Measurements from ENCODE around the gene DYDC1. TPM values are rescaled to one million over a fixed set of nuclear protein-coding genes. Genes with fewer than 3 reads are reported as not detected.

DYDC1 gene
- total and polyA plus RNA-seq, 2 of the 13 experiments (the other 11 are each of a cell fraction or from before 2014, with no cell fraction given): not detected

- no peak for TF ChIP-seq ZNF281 (CRISPR knock-in tag; IDR thresholded peaks at IDR 0.05; ENCODE audit: borderline replicate concordance)
These were observed 33.2 kb downstream of the DYDC1 start (continued) for GRCh38 chr10:80323311-80323710.

DNA sequence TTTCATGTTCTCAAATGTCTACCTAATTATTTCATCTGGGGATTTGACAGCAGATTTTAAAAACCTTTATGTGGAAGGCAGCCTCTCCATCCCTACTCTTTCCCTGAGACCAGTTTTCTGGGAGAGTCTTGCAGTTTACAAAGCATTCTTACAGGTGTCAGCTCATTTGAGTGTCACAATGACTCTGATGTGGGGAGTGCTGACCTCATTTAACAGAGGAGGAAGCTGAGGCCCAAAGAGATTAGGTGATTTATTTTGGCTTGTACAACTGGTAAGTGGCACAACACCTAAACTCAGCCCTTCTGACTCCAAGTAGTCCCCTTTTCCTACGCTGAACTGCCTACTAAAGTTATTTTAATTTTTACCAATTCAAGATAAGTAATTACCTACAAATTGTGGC is 33.8 kb downstream of the DYDC1 start:
- no peak overlapping the region for H3K4me3 ChIP-seq (replicated peaks in 1 of 3; ENCODE audit: insufficient read depth in 1 of 3, low read depth in 2 of 3, low read length in 3 of 3)
- H3K27ac ChIP-seq (ENCODE audit: extremely low read length, insufficient read depth, low read length): no peak overlapping the region
- BruUV-seq (replicated peaks): no TSS peak
- no peak for DNase-seq (ENCODE audit: low spot score)
- 76% methylated on average over 1 of the region's 1 CpG for WGBS (ENCODE audit: low lambda C conversion rate)
- H3K36me3 ChIP-seq (replicated peaks in 1 of 2; ENCODE audit: control insufficient read depth in 1 of 2, insufficient read depth in 2 of 2, low read length in 2 of 2): no peaks in the 10 kb centered on the region
- H3K9me3 ChIP-seq (ENCODE audit: low read length): no peaks in the 10 kb centered on the region
- in situ Hi-C loops (cut with HindIII; ENCODE audit: extremely low pct_ligation_motif_present, low pct_unique_long_range_greater_than_20kb) (no loop called here), intact Hi-C loops (cut with micrococcal nuclease; ENCODE audit: unreplicated experiment) (loop anchor here (5.0 kb wide), 1 partner anchor 60 kb away; no protein-coding TSS in a partner anchor)
- H3K79me2 ChIP-seq (ENCODE audit: insufficient read depth, low read length): no peaks in the 10 kb centered on the region
- TF ChIP-seq HDAC6 (IDR thresholded peaks at IDR 0.05; ENCODE audit: low read depth, low read length) (no peak), ATAD3A (CRISPR knock-in tag; IDR thresholded peaks at IDR 0.05) (no peak), ASH2L (IDR thresholded peaks at IDR 0.05; ENCODE audit: insufficient read length, low read depth, low read length) (no peak), ZBTB4 (CRISPR knock-in tag; IDR thresholded peaks at IDR 0.05; ENCODE audit: borderline replicate concordance) (no peak), POGK (CRISPR knock-in tag; conservative IDR thresholded peaks at IDR 0.05) (no peak), MAZ (IDR thresholded peaks at IDR 0.05; ENCODE audit: borderline replicate concordance, low read depth, low read length) (no peak), MAZ (CRISPR knock-in tag; IDR thresholded peaks at IDR 0.05; ENCODE audit: low read depth) (no peak), ZNF784 (CRISPR knock-in tag; IDR thresholded peaks at IDR 0.05; ENCODE audit: borderline replicate concordance) (no peak), POLR2A (IDR thresholded peaks at IDR 0.05; ENCODE audit: insufficient read depth in 1 of 2, low read depth in 2 of 2, low read length in 2 of 2) (no peak), FOXK1 (CRISPR knock-in tag; IDR thresholded peaks at IDR 0.05; ENCODE audit: borderline replicate concordance, low read depth) (no peak), ZNF772 (CRISPR knock-in tag; IDR thresholded peaks at IDR 0.05) (no peak)
- no peak overlapping the region for H2AFZ ChIP-seq (ENCODE audit: low read length)
- no peak for ATAC-seq
- H3K9ac ChIP-seq (ENCODE audit: insufficient read depth, low read depth, low read length): no peak overlapping the region
- FAIRE-seq: no peak
- H4K20me1 ChIP-seq (ENCODE audit: insufficient read depth, low read length): no peaks in the 10 kb centered on the region
- peaks cover 56% of the 10 kb centered on the region for H3K4me1 ChIP-seq (ENCODE audit: insufficient read depth, low read length)
- ChIA-PET CTCF (ENCODE audit: low intra/inter-chr PET ratio, low total read pairs) (no interaction called here), POLR2A (interaction anchor here (1.3 kb wide), 1 partner anchor 30 kb away, joined by 3 read pairs; no protein-coding TSS in a partner anchor)
- H3K27me3 ChIP-seq (ENCODE audit: control insufficient read depth in 1 of 2, insufficient read depth in 2 of 2, low read length in 2 of 2): no peaks in the 10 kb centered on the region; a peak in 1 of 5 replicates
- no peak overlapping the region for H3K4me2 ChIP-seq (ENCODE audit: low read depth, low read length)

Data from HepG2 (cell line).